Prostate gland (tissue), 2 donors: ENCODE data around the gene SHKBP1. TPM values are rescaled to one million over a fixed set of nuclear protein-coding genes. Genes with fewer than 3 reads are reported as not detected.

Source experiments
- DNase-seq: peaks from one replicate; pipeline ENCODE4 v3.0.0-alpha.2; 2019; ENCODE audit warnings: low spot score
- H3K27ac ChIP-seq, 2 donors: fragments of 200-600 bp; sonication (generic); 2 replicates each; pipeline ENCODE4 v1.5.1; 2017 to 2019
- H3K27me3 ChIP-seq: fragments of 200-600 bp; sonication (generic); replicated peaks from 2 replicates; pipeline ENCODE4 v1.5.1; 2019; ENCODE audit not compliant: insufficient read depth
- H3K36me3 ChIP-seq, 2 donors: fragments of 200-600 bp; sonication (generic); 1 replicate in 1 of 2; 2 replicates in 1 of 2; pipeline versions ENCODE4 v1.5.1 to v1.8.1; 2017 to 2019
- H3K4me1 ChIP-seq: fragments of 200-600 bp; sonication (generic); replicated peaks from 2 replicates; pipeline ENCODE4 v1.5.1; 2019
- H3K4me3 ChIP-seq, 2 donors: fragments of 200-600 bp; sonication (generic); 2 replicates each; pipeline ENCODE4 v1.5.1; 2017 to 2019
- H3K9me3 ChIP-seq: fragments of 200-600 bp; sonication (generic); 2 replicates; pipeline ENCODE4 v1.5.1; 2017
- CTCF ChIP-seq, 4 experiments: fragments of 200-600 bp in 2 of 4; fragments of 450-650 bp in 2 of 4; sonication (generic) in 2 of 4; IDR thresholded peaks; 1 replicate in 3 of 4; 2 replicates in 1 of 4; pipeline ENCODE4 v1.5.1; 2016 to 2019; ENCODE audit warnings: antibody characterized with exemption in 4 of 4, mild to moderate bottlenecking in 2 of 4, moderate library complexity in 2 of 4
- POLR2A ChIP-seq: fragments of 450-650 bp; IDR thresholded peaks from one replicate; pipeline ENCODE4 v1.6.1; 2016; ENCODE audit warnings: antibody characterized with exemption, mild to moderate bottlenecking
- POLR2AphosphoS5 ChIP-seq: sonication (generic); formaldehyde crosslinking; IDR thresholded peaks from one replicate; pipeline ENCODE4 v1.6.1; 2017; ENCODE audit warnings: antibody characterized with exemption
- WGBS: methylation state at CpG from one replicate; pipeline ENCODE4 v1.1.5; 2018; 5-methylcytosine and 5-hydroxymethylcytosine counted together
- intact Hi-C: fragments of 100-400 bp; cut with DNase I; formaldehyde crosslinking; loops from one replicate; pipeline ENCODE4 v1.14.2; 2022
- total RNA-seq, 2 donors: library from RNA; depleted of rRNA; stranded (reverse); fragments of >200 nt; gene quantifications; one replicate each; pipeline ENCODE4 v1.1.0, GENCODE V29; 2016

Gene SHKBP1, protein sequence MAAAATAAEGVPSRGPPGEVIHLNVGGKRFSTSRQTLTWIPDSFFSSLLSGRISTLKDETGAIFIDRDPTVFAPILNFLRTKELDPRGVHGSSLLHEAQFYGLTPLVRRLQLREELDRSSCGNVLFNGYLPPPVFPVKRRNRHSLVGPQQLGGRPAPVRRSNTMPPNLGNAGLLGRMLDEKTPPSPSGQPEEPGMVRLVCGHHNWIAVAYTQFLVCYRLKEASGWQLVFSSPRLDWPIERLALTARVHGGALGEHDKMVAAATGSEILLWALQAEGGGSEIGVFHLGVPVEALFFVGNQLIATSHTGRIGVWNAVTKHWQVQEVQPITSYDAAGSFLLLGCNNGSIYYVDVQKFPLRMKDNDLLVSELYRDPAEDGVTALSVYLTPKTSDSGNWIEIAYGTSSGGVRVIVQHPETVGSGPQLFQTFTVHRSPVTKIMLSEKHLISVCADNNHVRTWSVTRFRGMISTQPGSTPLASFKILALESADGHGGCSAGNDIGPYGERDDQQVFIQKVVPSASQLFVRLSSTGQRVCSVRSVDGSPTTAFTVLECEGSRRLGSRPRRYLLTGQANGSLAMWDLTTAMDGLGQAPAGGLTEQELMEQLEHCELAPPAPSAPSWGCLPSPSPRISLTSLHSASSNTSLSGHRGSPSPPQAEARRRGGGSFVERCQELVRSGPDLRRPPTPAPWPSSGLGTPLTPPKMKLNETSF
- 10 to 100 TPM; 54.6 to 91.6 TPM for total RNA-seq

- no peaks in the 10 kb centered on the region for H3K36me3 ChIP-seq
- WGBS: 1% methylated on average over 51 of the region's 55 CpGs
- peak; percentile 92 for DNase-seq
- H3K4me3 ChIP-seq: peak within 1 kb of the TSS; percentile 57 to 78
- H3K27ac ChIP-seq: peak within 1 kb of the TSS; percentile 69 to 82
- no peaks in the 10 kb centered on the region for H3K9me3 ChIP-seq
- H3K4me1 ChIP-seq: no peaks in the 10 kb centered on the region
- intact Hi-C loops: loop anchor here (5.0 kb wide), 1 partner anchor 110 kb away; the partner anchor contains the start of genes BLVRB and SPTBN4
- TF ChIP-seq CTCF (IDR thresholded peaks at IDR 0.05): peak in 1 of 4 experiments; percentile 3
- peak; percentile 46 for TF ChIP-seq POLR2A
- TF ChIP-seq POLR2AphosphoS5: peak; percentile 88
- H3K27me3 ChIP-seq: no peaks in the 10 kb centered on the region
Observed at GRCh38 chr19:40576585-40577451, at the start of gene SHKBP1. TSS of gene SHKBP1 (plus strand) at chr19:40576873. CDS start at chr19:40576900, 27 bp downstream.

DNA sequence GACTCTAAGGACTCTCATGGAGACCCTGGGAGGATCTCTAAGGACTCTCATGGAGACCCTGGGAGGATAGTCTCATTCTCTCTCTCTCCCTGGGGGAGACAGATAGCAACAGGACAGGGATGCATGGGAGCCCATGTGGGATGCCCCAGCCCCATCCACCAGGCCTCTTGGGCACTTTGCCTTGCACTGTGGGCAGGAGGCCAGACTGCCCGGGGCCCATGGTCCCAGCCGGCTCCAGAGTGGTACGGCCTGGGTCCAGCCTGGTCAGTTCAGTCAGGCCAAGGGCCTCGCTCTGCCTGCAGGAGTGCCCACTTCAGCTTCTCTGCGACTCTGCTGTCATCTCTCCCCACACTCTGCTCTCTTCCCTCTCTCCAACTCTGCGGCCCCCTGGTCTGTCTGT is 48.6 kb upstream of the SHKBP1 start:
- Histone ChIP-seq H3K27ac (no peak overlapping the region), H3K9me3 (no peaks in the 10 kb centered on the region), H3K4me3 (no peak overlapping the region), H3K4me1 (no peaks in the 10 kb centered on the region), H3K36me3 (no peaks in the 10 kb centered on the region), H3K27me3 (no peaks in the 10 kb centered on the region)
- DNase-seq: no peak
- intact Hi-C loops: loop anchor here (5.0 to 10.0 kb wide), 3 partner anchors 63 to 104 kb away; partner anchors contain the start of genes BLVRB and SPTBN4
- WGBS: 87% methylated on average over 6 of the region's 6 CpGs
- TF ChIP-seq POLR2AphosphoS5 (no peak), POLR2A (no peak), CTCF (IDR thresholded peaks at IDR 0.05) (no peak)

DNA sequence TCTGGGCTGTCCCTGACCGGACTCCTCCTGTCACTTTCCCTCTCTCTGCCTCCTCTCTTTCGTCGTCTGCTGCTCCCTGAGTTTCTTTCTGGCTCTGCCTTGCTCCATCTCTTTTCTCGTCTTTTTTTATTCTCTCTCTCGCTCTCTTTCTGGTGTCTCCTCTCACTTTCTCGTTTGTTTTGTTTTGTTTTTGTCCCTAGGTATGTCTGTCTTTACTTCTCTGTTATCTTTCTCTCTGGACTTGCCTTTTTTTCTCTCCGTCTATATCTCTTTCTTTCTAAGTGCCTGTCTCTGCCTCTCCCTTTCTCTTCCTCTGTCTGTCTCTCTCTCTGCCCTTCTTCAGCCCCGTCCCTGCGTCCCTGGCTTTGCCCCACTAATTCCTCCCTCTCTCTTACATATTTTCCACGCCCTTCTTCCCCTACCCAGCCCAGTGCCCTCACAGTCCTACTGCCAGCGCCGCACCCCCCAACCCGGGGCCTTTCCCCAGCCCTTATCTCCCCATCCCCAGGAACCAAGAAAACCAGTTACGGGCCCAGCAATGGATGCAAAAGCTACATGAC is 48.1 kb upstream of the SHKBP1 start:
- H3K27me3 ChIP-seq: no peaks in the 10 kb centered on the region
- no peak overlapping the region for H3K4me3 ChIP-seq
- intact Hi-C loops: loop anchor here (5.0 to 10.0 kb wide), 3 partner anchors 64 to 104 kb away; partner anchors contain the start of genes BLVRB and SPTBN4
- 71% methylated on average over 14 of the region's 14 CpGs for WGBS
- DNase-seq: no peak
- no peaks in the 10 kb centered on the region for H3K36me3 ChIP-seq
- no peaks in the 10 kb centered on the region for H3K4me1 ChIP-seq
- TF ChIP-seq POLR2A: no peak
- TF ChIP-seq POLR2AphosphoS5: no peak
- no peak for TF ChIP-seq CTCF (IDR thresholded peaks at IDR 0.05)
- H3K9me3 ChIP-seq: no peaks in the 10 kb centered on the region
- H3K27ac ChIP-seq: no peak overlapping the region

DNA sequence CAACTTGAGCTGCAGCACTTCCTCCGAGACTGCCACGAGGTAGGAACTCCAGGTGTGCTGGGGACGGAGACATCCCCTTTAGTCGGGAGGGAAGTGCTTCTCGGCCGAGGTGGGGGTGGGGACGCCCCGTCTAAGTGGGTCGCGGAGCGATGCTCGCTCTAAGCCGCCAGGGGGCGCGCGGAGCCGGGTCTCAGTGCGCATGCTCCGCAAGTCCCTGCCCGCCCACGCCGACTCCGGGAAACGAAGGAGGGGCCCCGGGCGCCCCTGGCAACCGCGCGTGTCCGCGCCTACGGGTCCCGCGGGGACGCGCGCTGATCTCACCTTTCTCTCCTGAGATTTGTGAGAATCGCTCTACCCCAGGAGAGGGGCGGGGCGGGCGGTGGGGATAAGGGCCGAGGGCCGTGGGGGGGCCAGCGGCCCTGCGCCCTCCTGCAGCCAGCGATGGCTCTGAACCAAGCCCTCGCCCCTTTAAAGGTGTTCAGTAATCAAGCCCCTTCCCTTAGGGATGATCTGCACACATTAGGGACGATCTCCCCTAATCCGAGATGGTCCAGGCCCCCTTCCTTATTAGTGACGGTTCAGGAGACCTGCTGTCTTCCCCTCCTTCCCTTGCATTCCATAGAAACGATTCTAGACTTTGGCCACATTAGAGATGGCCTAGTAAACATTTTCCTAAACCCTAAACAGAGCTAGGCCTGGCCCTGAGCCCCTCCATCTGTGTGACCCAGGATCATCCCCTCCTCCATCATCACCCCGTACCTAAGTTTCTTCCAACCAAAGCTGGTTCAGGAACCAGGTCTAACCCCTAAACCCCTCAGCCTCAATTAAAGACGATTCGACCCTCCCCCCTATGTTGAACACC is 47.3 kb upstream of the SHKBP1 start:
- H3K27ac ChIP-seq: peak overlapping the region in 1 of 2 donors; percentile 65
- H3K27me3 ChIP-seq: no peaks in the 10 kb centered on the region
- no peaks in the 10 kb centered on the region for H3K36me3 ChIP-seq
- intact Hi-C loops: loop anchor here (5.0 to 10.0 kb wide), 3 partner anchors 65 to 103 kb away; partner anchors contain the start of genes BLVRB and SPTBN4
- no peaks in the 10 kb centered on the region for H3K9me3 ChIP-seq
- peak; percentile 82 for DNase-seq
- H3K4me1 ChIP-seq: no peaks in the 10 kb centered on the region
- TF ChIP-seq POLR2A: peak; percentile 17
- peak; percentile 78 to 98 (median 96) for TF ChIP-seq CTCF (IDR thresholded peaks at IDR 0.05)
- TF ChIP-seq POLR2AphosphoS5: peak; percentile 91
- H3K4me3 ChIP-seq: peak overlapping the region; percentile 33 to 35
- 6% methylated on average over 40 of the region's 54 CpGs for WGBS
